Measurements from ENCODE around the gene LTA4H.

The LTA4H gene

DNA sequence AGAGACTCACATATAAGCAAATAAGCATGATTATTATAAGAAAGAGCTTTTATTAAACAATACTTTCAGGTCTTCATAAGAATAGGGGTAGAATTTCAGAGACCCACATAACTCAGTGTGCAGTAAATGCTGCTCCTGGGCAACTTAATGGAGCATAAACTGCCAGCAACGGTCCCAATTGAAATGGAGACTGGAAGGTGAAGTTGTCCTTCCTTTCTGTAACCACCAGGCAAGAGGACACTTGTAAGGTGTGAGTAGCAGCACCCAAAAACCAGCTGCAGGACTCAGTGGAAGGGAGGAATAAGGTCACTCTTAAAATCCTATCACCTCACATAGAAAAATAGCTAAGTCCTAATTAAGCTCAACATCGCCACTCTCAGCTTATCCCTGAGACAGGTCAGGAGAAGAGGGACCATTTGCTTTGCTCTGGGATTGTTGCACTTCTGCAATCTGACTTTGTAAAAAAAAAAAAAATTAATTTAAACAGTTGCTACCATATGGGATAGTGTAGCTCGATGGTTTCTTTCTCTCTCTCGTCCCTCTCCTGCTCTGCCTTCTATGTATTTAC, 22.7 kb upstream of the LTA4H start:
- DNase-seq (ENCODE audit: low read depth) = no peak

- no peak for DNase-seq (ENCODE audit: low read depth)
Observed at GRCh38 chr12:96056646-96057455, 21.5 kb upstream of the LTA4H start.

DNA sequence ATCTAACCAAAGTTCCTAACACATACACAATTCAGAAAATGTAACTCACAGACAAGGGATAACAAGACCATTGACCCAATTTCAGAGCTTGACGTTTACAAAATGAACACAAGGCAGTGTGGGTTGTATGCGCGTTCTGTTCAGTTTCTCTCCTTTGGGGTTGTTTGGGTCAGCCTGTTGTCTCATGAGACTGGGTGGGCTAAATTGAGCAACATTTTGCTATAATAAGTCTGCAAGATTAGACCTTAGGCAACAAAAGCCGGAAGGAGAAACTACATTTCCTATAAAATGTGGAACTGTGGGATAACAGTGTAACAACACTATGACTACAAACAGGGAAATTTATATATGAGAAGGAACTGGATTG, 18.8 kb upstream of the LTA4H start:
- DNase-seq (ENCODE audit: low read depth) = no peak

DNA sequence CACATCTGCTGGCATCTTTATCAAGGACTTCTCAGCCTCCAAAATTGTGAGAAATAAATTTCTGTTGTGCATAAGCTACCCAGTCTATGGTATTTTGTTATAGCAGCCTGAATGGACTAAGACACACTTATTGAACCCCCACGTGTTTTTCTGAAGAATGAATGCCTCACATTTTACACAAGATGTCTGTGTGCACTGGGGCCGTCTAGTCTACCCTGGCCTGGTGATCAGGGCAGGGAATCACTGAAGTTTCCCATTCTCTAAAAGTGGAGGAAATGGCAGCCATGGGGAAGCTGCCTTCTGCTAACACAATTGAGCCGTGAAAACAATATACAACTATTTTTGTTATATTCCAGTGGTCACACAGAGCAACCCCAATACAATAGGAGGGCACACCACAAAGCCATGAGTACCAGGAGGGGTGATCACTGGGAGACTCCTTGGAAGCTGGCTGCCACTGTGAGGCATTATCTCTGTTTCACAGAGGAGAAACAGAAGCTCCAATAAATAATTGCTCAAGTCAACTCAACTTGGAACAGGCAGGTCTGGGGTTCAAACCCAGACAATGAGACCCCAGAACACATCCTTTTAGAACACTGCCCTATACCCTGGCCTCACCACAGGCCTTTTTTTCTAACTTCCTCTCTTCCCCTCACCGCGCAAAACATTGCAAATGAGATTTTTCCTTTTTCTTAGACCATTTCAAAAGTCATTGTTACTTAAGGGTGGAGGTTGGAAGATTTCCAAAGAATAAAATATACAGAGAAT, 18.3 kb upstream of the LTA4H start:
- DNase-seq (ENCODE audit: low read depth) = no peak

- no peak for DNase-seq (ENCODE audit: low read depth)
Observed at GRCh38 chr12:96051756-96052485, 16.5 kb upstream of the LTA4H start.

DNA sequence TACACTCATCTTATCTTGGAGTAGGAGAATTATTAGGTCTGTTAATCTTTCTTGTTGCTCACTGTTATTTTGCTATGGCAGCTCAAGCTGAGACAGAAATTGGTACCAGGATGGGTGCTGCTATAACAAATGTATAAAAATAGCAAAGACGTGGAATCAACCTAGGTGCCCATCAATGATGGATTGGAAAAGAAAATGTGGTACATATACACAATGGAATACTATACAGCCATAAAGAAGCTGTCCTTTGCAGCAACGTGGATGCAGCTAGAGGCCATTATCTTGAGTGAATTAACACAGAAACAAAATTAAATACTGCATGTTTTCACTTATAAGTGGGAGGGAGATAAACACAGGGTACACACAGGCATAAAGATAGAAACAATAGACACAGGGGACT, 14.8 kb upstream of the LTA4H start:
- no peak for DNase-seq (ENCODE audit: low read depth)

DNA sequence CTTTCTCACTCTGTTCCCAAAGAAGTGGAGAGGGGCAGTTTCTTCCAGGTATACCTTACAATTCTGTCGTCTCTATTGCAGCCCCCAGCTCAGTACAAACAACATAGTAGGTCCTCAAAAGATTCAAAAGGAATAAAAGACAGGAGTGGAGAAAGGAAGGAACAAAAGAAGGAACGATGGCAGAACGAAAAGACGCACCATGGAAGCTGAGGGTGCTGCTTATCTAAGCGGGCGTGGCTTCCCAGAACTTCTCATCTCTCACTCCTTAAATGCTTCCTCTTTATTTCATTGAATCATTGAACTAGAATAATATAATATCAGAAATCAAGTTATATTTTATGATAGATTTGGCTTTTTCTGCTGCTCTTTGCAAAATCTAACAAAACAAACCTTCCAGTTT, 13.7 kb upstream of the LTA4H start:
- DNase-seq (ENCODE audit: low read depth) = no peak

DNA sequence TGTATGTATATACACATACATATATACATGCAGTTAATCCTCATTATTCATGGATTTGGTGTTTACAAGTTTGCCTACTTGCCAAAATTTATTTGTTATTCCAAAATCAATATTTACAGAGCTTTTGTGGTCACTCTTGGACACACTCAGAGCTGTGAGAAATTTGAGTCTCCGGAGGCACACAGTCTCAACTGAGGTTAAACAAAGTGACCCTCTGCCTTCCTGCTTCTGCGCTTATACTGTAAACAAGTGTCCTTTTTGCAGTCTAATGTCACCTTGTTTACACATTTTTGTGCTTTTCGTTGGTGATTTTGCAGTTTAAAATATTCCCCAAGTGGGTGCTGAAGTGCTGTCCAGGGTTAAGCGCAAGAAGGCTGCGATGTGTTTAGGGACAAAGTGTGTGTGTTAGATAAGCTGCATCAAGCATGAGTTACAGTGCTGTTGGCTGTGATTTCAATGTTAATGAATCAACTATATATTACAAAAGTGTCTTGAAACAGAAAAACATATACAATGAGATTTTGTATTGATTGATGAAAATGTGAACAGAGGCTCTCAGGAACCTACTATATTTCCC, 13.1 kb upstream of the LTA4H start:
- DNase-seq (ENCODE audit: low read depth) = no peak

GRCh38 chr12:96047229-96048211, 12.1 kb upstream of the LTA4H start:
- DNase-seq (ENCODE audit: low read depth) = no peak

DNA sequence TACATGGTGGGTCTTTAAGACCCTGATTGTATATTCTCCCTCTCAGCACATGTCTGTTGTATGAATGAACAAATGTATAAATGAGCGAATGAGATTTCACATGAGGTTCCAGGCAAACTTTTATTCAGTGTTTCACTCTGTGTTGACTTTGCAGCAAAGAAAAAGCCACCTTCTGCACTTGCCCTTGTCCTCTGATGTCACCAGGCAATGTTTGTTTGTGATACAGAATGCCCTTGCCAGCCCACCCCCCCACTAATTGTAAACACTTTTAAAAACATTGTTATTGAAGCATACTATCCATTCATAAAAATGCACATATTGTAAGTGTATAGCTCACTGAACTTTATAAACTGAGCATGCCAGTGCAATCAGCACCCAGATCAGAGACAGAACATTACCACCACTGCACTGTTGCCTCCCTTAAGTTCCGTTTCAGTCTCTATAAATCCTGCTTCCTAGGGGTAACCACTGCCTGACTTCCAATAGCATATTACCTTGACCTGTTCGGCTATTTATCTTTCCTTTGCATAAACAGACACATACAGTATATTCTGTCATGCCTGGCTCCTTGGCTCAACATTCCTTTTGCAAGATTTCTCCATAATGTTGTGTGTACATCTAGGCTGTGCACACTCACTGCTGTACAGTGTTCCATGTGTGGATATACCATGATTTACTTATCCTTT, 11.3 kb upstream of the LTA4H start:
- no peak for DNase-seq (ENCODE audit: low read depth)

GRCh38 chr12:96045566-96045965, 10.2 kb upstream of the LTA4H start:
- DNase-seq (ENCODE audit: low read depth) = no peak

DNA sequence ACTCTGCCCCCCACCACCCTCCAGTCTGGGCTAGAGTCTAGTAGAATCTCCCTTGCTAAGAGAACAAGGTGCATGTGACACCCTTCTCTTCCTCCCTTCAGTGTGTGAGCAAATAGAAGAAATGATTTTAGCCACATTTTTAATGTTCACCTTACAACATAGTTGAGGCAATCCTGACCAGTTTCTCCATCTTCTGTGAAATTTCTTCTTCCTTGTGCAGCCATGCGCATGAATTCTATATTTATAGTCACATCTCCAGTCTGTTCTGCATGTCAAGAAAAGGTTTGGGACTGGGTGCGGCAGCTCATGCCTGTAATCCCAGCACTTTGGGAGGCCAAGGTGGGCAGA, 9.5 kb upstream of the LTA4H start:
- DNase-seq (ENCODE audit: low read depth) = no peak

- DNase-seq (ENCODE audit: low read depth) = no peak
Observed at GRCh38 chr12:96044017-96044942, 8.9 kb upstream of the LTA4H start.

DNA sequence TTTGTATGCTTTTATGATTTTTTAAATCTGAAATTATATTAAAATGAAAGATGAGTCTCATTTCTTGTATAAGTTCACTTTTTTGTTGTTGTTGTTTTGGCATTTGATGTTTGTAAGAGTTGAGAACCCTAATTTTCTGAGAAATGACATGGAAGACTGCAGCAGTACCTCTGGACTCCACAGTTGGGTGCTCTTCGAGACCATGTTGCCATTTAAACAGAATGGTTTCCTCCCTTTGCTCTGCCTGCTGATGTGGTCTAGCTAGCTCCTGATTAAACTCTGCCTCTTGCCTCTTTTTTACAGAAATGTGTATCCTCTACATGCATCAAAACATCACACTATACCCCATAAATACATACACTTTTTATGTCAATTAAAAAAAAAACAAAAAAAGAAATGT, 5.8 kb upstream of the LTA4H start:
- no peak for DNase-seq (ENCODE audit: low read depth)

- no peak for DNase-seq (ENCODE audit: low read depth)
Observed at GRCh38 chr12:96040305-96041133, 5.1 kb upstream of the LTA4H start.

DNA sequence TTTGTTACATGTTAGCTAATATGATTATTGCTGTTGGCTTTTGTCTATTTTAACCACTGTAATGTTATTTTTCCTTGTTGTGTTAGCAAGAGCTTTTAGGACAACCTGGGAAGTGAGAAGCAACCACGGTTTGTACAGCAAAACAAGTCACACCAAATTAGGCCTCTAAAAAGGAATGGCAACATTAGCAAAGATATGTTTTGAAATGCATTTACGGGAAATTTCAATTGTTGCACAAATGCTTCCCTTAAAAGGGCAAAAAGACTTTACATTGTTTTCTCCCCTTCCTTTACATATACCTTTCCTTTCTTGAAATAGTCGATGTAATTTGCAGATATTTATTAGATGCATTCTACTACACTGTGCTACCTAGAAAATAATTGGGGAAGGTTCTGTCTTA, 4.1 kb upstream of the LTA4H start:
- DNase-seq (ENCODE audit: low read depth) = no peak

DNA sequence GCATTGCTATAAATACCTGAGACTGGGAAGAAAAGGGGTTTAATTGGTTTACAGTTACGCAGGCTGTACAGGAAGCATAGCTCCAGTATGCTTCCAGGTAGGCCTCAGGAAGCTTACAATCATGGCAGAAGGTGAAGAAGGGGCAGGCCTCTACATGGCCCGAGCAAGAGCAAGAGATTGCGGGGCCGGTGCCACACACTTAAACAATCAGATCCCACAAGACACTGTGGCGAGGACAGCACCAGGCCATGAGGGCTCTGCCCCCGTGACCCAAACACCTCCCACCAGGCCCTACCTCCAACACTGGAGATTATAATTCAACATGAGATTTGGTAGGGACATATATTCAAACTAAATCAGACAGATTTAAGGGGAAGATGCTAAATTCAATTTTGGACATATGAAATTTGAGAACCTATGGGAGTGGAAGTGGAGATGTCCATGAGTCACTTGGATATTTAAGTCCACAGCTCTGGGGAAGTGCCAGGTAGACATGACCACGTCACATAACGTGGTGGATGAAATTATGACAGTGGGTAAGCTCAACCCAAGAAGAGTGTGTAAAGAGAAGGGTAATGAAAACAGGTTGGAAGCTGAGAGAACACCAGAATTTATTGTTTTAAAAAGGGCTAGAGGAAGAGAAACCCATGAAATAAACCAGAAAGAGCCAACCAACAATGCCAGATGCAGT, 1.5 kb upstream of the LTA4H start:
- no peak for DNase-seq (ENCODE audit: low read depth)
